ENCODE data around the gene KSR1. TPM values are rescaled to one million over a fixed set of nuclear protein-coding genes. Genes with fewer than 3 reads are reported as not detected.
"Not testable (repeated sequence)": the region's sequence is repeated elsewhere in the genome, so short reads cannot be mapped to it uniquely, and the experiment has no call there.

The KSR1 gene
- total RNA-seq, 1 donor from 2014 or later, result 60.6 TPM

DNA sequence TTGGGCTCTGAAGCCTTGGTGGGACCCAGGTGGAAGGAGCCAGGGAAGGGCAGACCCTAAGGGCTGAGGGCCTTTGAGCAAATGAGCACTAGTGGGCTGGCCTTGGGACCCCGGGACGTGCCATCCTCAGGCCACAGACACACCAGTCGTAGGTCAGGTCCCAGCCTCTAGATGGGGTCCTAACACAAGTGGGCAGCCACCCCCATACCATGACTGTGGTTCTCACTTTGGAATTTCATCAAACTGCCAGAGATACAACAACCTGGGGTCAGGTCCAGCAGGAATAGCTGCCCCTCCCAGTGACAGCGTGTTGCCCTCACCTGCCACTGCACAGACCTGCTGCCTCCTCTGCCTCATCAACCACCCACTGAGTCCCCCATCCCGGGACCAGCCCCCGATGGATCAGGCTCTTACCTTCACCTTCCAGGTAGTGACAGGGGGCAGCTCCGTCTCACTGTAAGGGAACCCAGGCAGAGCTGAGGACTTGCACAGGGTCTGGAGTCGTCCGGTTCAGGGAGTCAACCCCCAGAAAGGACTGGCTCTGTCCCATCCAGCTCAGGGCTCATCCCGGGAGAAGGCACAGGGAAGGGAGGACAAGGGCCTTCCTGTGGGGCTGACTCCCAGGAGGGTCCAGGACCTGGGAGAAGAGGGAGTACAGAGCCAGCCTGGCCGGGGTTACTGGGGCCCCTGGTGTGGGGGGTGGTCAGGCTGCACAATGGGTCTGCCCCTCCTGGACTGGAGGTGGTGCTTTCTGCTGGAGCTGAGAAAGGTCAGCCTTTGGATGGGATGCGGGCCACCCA lies 214.7 kb downstream of the KSR1 start:
- DNase-seq (ENCODE audit: low spot score), result peak; percentile 79
- Mint-ChIP-seq H3K4me1 (ENCODE audit: low read depth) (no peaks in the 10 kb centered on the region), H3K27me3 (ENCODE audit: low read depth) (peaks cover 15% of the 10 kb centered on the region), H3K4me3 (ENCODE audit: unreplicated experiment) (no peak overlapping the region), H3K36me3 (ENCODE audit: low read depth) (no peaks in the 10 kb centered on the region), H3K9me3 (ENCODE audit: low read depth) (no peaks in the 10 kb centered on the region), H3K27ac (ENCODE audit: unreplicated experiment) (no peak overlapping the region)
- TF ChIP-seq, protein P1, sequence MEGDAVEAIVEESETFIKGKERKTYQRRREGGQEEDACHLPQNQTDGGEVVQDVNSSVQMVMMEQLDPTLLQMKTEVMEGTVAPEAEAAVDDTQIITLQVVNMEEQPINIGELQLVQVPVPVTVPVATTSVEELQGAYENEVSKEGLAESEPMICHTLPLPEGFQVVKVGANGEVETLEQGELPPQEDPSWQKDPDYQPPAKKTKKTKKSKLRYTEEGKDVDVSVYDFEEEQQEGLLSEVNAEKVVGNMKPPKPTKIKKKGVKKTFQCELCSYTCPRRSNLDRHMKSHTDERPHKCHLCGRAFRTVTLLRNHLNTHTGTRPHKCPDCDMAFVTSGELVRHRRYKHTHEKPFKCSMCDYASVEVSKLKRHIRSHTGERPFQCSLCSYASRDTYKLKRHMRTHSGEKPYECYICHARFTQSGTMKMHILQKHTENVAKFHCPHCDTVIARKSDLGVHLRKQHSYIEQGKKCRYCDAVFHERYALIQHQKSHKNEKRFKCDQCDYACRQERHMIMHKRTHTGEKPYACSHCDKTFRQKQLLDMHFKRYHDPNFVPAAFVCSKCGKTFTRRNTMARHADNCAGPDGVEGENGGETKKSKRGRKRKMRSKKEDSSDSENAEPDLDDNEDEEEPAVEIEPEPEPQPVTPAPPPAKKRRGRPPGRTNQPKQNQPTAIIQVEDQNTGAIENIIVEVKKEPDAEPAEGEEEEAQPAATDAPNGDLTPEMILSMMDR (IDR thresholded peaks at IDR 0.05), result no peak

DNA sequence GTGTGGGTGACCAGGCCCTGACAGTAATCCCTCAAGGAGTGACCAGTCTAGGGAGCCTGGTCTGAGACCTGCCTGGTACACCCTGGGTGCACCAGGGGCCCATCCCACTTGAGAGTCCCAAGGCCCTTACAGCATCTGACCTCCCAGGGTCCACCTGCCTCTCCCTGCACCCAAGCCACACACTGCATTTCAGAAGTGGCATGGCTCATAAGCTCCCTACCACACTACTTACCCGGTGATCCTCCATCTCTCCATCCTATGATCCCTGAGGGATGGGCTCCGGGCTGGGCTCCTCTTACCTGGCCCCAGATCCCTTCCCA lies 215.3 kb downstream of the KSR1 start:
- H3K9me3 Mint-ChIP-seq (ENCODE audit: low read depth), result no peaks in the 10 kb centered on the region
- H3K4me1 Mint-ChIP-seq (ENCODE audit: low read depth), result no peaks in the 10 kb centered on the region
- H3K36me3 Mint-ChIP-seq (ENCODE audit: low read depth), result no peaks in the 10 kb centered on the region
- no peak overlapping the region for H3K27ac Mint-ChIP-seq (ENCODE audit: unreplicated experiment)
- peak; percentile 49 for DNase-seq (ENCODE audit: low spot score)
- no peak overlapping the region for H3K4me3 Mint-ChIP-seq (ENCODE audit: unreplicated experiment)
- H3K27me3 Mint-ChIP-seq (ENCODE audit: low read depth), result peaks cover 16% of the 10 kb centered on the region
- TF ChIP-seq, protein P1 (IDR thresholded peaks at IDR 0.05), result no peak

DNA sequence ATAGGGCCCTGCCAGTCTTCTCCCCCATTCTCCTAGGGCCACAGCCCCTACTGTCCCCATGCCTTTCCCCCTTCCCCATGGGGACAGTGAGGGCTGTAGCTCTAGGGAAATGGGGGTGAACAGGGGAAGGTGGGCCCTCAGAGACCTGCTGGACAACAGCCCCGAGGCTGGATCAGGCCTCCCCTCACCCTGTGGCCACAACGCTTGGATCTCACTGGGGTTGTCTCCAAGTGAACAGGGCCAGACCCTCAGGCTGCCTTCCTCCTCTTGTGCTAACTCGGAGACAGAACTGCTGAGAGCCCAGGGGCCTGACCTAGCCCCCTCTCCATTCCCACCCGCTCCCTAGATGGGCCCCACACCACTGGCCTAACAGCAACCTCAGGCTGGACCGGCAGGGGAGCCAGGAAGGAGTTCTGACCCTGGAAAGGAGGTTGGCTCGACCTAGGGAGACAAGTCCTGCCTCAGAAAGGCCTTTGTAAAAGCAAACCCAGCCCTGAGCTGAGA lies 215.8 kb downstream of the KSR1 start:
- not testable (repeated sequence) for H3K4me3 Mint-ChIP-seq (ENCODE audit: unreplicated experiment); H3K9me3 Mint-ChIP-seq (ENCODE audit: low read depth); H3K4me1 Mint-ChIP-seq (ENCODE audit: low read depth); H3K27ac Mint-ChIP-seq (ENCODE audit: unreplicated experiment); H3K36me3 Mint-ChIP-seq (ENCODE audit: low read depth)
- H3K27me3 Mint-ChIP-seq (ENCODE audit: low read depth), result peaks cover 16% of the 10 kb centered on the region
- peak; percentile 48 for DNase-seq (ENCODE audit: low spot score)

DNA sequence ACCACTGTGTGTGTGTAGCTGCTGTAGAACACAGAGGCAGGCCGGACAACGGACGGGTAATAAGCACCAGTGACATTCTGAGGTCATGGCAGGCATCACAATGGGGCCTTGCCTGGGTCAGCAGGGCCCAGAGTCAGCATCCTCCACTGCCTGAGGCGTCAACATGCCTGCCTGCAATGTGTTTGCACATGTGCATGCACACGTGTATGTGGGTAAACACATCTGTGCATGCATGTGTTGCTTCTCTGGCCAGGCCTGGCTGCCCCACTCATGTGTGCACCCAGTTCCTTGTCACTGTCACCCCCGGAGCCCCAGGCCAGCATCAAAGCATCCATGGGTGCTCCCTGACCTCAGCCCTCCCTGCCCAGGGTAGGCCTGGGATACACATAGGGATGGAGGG lies 218.1 kb downstream of the KSR1 start:
- Mint-ChIP-seq H3K4me3 (ENCODE audit: unreplicated experiment) (no peak overlapping the region), H3K27ac (ENCODE audit: unreplicated experiment) (no peak overlapping the region), H3K9me3 (ENCODE audit: low read depth) (no peaks in the 10 kb centered on the region), H3K27me3 (ENCODE audit: low read depth) (peaks cover 28% of the 10 kb centered on the region), H3K4me1 (ENCODE audit: low read depth) (no peaks in the 10 kb centered on the region), H3K36me3 (ENCODE audit: low read depth) (no peaks in the 10 kb centered on the region)
- TF ChIP-seq, protein P1 (IDR thresholded peaks at IDR 0.05), result no peak
- peak; percentile 86 for DNase-seq (ENCODE audit: low spot score)

Other genes with a start within 250 kb of the KSR1 start
- 110 to 218 TPM (median 205 TPM) in 3 replicates for gene WSB1, start 162.3 kb upstream of the KSR1 start, total RNA-seq
- 2.1 to 4.3 TPM (median 2.9 TPM) in 3 replicates for gene LGALS9, start 174.7 kb downstream of the KSR1 start, total RNA-seq